ENCODE measurements around the gene PAFAH1B2. TPM values are rescaled to one million over a fixed set of nuclear protein-coding genes. Genes with fewer than 3 reads are reported as not detected.

The PAFAH1B2 gene, protein sequence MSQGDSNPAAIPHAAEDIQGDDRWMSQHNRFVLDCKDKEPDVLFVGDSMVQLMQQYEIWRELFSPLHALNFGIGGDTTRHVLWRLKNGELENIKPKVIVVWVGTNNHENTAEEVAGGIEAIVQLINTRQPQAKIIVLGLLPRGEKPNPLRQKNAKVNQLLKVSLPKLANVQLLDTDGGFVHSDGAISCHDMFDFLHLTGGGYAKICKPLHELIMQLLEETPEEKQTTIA
- 164 and 193 TPM in 2 replicates for total RNA-seq

GRCh38 chr11:117143871-117144476 lies at the start of gene PAFAH1B2:
PAFAH1B2 (plus strand) TSS chr11:117144287; CDS start chr11:117152448, 8,161 bp downstream.

DNA sequence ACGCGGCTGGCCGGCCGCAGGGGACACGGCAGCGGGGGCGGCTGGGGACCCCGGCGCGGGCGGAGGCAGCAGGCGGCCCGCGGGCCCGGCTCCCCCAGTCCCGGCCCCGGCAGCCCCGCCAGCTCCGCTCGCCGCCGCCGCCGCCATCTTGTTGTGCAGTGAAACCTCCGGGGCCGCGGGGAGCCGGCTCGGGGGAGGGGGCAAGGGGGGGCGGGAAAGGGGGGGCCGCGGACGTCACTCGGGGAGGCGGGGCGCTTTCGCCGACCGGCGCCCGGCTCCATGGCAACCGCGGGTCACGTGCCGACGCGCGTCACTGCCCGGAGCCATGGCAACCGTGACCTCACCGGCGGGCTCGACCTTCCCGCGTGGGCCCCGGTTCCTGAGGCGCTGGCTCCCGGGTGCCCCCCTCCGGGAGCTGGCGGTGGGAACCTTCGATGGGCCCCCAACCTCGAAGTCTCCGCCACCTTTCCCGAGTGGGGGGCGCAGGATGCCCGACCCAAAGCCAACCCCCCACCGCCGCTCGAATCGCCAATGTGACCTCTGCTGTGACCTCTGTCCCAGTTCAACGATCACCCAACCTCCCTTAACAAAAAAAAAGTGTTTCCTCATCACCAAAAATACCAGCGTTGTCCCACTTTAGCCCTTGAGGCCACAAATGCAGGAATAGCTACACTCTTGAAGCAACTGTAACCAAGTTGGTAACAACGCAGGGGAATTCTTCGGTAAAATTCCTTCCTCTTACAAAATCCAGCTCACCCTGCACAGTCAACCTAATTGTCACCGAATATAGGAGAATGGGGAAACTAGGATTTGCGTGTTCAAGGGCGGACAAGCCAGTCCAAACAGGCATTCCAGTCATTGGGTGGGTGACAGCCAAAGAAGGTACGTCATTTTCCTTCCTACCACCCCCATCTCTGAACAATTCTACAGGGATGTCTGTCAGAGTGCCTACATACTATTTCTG lies 45.5 kb upstream of the PAFAH1B2 start, which contains the start of gene SIK3:
TSS of gene SIK3 (minus strand) at position 160 of the 964 bp plus-strand sequence. CDS start at position 147, 13 bp downstream.

GRCh38 chr11:117178210-117179034 lies 34.3 kb downstream of the PAFAH1B2 start, which contains the start of gene SIDT2:
SIDT2 (plus strand) TSS chr11:117178743; CDS start chr11:117179264, 521 bp downstream.

GRCh38 chr11:117199053-117199915 lies 55.2 kb downstream of the PAFAH1B2 start, which contains the start of gene TAGLN:
TAGLN (plus strand) TSS chr11:117199370; CDS start chr11:117203014, 3,644 bp downstream.

Other genes with a start within 250 kb of the PAFAH1B2 start
- gene SIK3, start 45.9 kb upstream of the PAFAH1B2 start, total RNA-seq: 16.3 and 19.1 TPM in 2 replicates
- 10.4 and 13.9 TPM in 2 replicates for gene SIDT2, start 34.5 kb downstream of the PAFAH1B2 start, total RNA-seq
- gene TAGLN, start 55.1 kb downstream of the PAFAH1B2 start, total RNA-seq: 415 and 1,612 TPM in 2 replicates
- gene PCSK7, start 87.8 kb downstream of the PAFAH1B2 start, total RNA-seq: 69.6 and 80.4 TPM in 2 replicates
- gene RNF214, start 88.4 kb downstream of the PAFAH1B2 start, total RNA-seq: 10.2 and 13.6 TPM in 2 replicates
- gene BACE1-AS, start 147.1 kb downstream of the PAFAH1B2 start, total RNA-seq: 2.0 and 3.2 TPM in 2 replicates
- gene BACE1, start 172.0 kb downstream of the PAFAH1B2 start, total RNA-seq: 20.9 and 23.5 TPM in 2 replicates
- 42.6 and 48.1 TPM in 2 replicates for gene CEP164, start 183.6 kb downstream of the PAFAH1B2 start, total RNA-seq

All from uterine smooth muscle cell (primary cell).